Jurkat, Clone E6-1 (cell line): Measurements from ENCODE around the gene ARIH2.

Source experiments
- DNase-seq: peaks from one replicate; pipeline ENCODE4 v3.0.0-alpha.2; 2011; ENCODE audit warnings: low read depth, low spot score
- H3K4me3 ChIP-seq: 2 replicates; pipeline ENCODE4 v1.5.1; 2011; ENCODE audit warnings: mild to moderate bottlenecking, low read length, control low read depth, moderate library complexity

Gene ARIH2

GRCh38 chr3:49025793-49026520 lies 107.3 kb downstream of the ARIH2 start:
- no peak overlapping the region for H3K4me3 ChIP-seq
- no peak for DNase-seq

GRCh38 chr3:49026536-49026935 lies 107.9 kb downstream of the ARIH2 start:
- no peak for DNase-seq

GRCh38 chr3:49027634-49028033 lies 109.0 kb downstream of the ARIH2 start:
- no peak for DNase-seq
- H3K4me3 ChIP-seq, result no peak overlapping the region

More at GRCh38 chr3:49026536-49026935, 107.9 kb downstream of the ARIH2 start:
- no peak overlapping the region for H3K4me3 ChIP-seq

DNA sequence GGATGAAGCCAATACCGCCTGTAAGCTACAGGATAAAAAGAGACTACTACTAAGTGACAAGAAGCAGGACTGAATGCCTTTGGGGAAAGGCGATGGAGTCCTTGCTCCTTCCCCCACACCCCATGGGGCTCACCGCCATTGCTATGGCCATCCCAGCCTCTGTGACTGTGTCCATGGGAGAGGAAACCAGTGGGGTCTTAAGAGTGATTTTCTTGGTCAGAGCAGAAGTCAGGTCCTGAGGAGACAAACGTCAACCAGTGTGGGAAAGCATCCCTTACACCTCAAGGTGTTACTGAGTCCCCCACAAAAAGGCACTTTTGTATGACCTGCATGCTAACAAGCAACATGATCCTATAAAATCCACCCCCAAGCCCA lies 109.6 kb downstream of the ARIH2 start:
- H3K4me3 ChIP-seq, result peak overlapping the region; percentile 89
- DNase-seq, result no peak

GRCh38 chr3:49028673-49029562 lies 110.3 kb downstream of the ARIH2 start, which contains the start of gene IMPDH2:
IMPDH2 (minus strand) TSS chr3:49029398; CDS start chr3:49029350, 48 bp downstream.
- peak; percentile 90 for DNase-seq
- peak within 1 kb of the TSS; percentile 89 for H3K4me3 ChIP-seq

DNA sequence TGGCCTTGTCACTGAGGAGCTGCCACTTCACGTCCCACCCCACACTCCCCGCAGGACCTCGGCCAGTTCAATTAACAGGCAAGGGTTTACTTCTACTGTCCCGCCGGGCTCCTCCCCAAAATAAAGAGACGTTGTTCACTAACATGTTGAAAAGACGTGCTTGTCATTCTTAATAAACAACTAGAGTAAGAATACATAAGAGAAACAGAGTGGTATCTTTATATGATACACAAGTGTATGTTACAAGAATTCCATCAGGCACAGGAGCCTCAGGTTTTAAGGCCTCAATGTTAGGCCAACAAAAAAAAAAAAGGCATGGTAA lies 110.9 kb downstream of the ARIH2 start:
- no peak for DNase-seq
- H3K4me3 ChIP-seq, result peak overlapping the region; percentile 89

- no peak for DNase-seq
- no peak overlapping the region for H3K4me3 ChIP-seq
Measured at GRCh38 chr3:49030321-49030720, 111.7 kb downstream of the ARIH2 start.

DNA sequence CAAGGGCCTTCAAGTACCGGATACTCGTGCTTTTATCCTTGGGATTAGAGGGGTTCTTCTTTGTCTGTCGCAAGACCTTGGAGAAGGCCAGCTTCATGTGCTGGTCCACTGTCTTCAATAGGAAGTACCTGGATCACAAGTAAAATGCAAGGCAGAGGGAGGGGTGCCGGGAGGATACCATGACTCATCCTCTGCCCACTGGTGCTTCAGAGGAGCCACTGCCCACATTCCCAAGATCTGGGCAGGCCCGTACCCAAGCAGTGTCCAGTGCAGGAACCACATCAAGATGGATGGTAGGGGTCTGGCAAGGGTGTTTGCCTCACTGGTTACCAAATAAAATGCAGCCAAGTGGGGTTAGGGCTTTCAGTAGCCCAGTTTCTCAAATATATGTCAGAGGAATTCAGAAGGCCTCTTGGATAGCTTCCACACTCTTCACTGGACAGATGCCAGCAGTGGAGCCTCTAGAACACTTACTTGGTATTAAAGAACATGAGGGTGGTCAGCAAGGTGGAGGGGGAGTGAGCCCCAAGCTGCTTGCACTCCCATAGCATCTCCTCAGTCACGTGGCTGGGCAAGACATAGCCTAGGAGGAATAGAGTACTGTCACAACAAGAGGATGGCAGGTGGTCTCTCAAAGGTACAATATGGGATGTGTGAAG lies 114.1 kb downstream of the ARIH2 start:
- H3K4me3 ChIP-seq, result no peak overlapping the region
- DNase-seq, result no peak

- no peak for DNase-seq
- H3K4me3 ChIP-seq, result no peak overlapping the region
Measured at GRCh38 chr3:49034650-49035049, 116.0 kb downstream of the ARIH2 start.

DNA sequence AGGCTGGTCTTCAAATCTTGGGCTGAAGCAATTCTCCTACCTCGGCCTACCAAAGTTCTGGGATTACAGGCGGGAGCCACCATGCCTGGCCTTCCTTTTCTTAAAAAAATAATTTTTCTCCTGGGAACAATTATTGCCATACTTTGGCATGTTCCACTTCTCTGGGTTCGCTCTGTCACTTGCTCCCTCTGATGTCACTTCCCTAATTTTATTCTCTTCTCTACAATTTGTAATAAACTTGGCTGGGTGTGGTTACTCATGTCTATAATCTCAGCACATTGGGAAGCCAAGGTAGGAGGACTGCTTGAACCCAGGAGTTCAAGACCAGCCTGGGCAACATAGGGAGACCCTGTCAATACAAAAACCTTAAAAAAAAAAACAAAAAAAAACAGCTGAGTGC lies 116.6 kb downstream of the ARIH2 start:
- no peak for DNase-seq

More for the DNA sequence above, 116.6 kb downstream of the ARIH2 start:
- no peak overlapping the region for H3K4me3 ChIP-seq
